Neural cell (in vitro differentiated cells): ENCODE data around the gene LILRB3.

Experiments used
- EZH2 ChIP-seq: fragments of 200-600, 300-800 bp; shearing (Covaris generic), sonication (generic); IDR thresholded peaks from 2 replicates; pipeline ENCODE4 v1.6.1; 2014; ENCODE audit warnings: antibody characterized with exemption, low read length, borderline replicate concordance, mild to moderate bottlenecking; ENCODE audit not compliant: insufficient read depth, poor library complexity, severe bottlenecking
- POLR2AphosphoS5 ChIP-seq: IDR thresholded peaks from 2 replicates; pipeline ENCODE4 v1.6.1; 2012
- TF ChIP-seq, protein P1 (sequence below): fragments of 450-650 bp; IDR thresholded peaks from 2 replicates; pipeline ENCODE4 v1.5.1; 2014; ENCODE audit warnings: antibody characterized with exemption, mild to moderate bottlenecking, moderate library complexity; ENCODE audit not compliant: poor library complexity, severe bottlenecking

DNA sequence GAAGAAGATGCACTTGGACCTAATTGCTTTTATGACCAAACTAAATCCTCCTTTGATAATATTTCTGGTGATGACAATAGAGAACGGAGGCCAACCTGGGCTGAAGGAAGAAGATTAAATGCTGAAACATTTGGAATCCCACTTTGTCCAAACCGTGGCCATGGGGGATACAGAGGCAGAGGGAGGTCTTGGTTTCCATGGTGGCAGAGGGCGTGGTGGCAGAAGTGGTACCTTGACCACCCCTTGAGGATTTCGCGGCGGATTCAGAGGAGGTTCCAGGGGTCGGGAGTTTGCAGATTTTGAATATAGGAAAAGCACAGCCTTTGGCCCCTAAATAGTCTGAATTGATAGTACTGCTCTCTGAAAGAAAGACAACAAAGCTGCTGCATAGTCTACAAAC lies 7.2 kb upstream of the LILRB3 start:
- TF ChIP-seq EZH2 (no peak), POLR2AphosphoS5 (no peak)
- TF ChIP-seq, protein P1, sequence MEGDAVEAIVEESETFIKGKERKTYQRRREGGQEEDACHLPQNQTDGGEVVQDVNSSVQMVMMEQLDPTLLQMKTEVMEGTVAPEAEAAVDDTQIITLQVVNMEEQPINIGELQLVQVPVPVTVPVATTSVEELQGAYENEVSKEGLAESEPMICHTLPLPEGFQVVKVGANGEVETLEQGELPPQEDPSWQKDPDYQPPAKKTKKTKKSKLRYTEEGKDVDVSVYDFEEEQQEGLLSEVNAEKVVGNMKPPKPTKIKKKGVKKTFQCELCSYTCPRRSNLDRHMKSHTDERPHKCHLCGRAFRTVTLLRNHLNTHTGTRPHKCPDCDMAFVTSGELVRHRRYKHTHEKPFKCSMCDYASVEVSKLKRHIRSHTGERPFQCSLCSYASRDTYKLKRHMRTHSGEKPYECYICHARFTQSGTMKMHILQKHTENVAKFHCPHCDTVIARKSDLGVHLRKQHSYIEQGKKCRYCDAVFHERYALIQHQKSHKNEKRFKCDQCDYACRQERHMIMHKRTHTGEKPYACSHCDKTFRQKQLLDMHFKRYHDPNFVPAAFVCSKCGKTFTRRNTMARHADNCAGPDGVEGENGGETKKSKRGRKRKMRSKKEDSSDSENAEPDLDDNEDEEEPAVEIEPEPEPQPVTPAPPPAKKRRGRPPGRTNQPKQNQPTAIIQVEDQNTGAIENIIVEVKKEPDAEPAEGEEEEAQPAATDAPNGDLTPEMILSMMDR = no peak
